ENCODE data around the gene GRK5.

DNA sequence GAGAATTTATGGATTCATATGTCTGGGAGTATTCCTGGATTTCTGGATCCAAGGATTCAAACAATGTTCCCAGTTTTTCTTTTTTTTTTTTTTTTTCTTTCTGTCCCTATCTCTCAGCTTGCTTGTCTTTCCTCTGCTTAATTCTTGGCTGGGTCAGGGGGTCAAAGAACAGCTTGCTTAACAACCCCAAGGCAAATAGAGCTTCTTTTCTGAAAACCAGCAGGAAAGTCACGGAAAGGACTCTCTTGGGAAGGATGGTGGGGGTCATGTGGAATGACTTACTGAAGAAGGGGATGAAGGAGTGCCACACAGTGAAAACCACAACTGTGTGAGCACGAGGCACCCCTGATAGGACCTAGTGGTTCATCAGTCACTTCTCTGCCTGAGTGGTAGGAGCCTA lies 36.1 kb downstream of the GRK5 start:
- TF ChIP-seq SP1 (IDR thresholded peaks at IDR 0.05) = no peak
- no peak for TF ChIP-seq ELF4 (IDR thresholded peaks at IDR 0.05)
- TF ChIP-seq, protein P1, sequence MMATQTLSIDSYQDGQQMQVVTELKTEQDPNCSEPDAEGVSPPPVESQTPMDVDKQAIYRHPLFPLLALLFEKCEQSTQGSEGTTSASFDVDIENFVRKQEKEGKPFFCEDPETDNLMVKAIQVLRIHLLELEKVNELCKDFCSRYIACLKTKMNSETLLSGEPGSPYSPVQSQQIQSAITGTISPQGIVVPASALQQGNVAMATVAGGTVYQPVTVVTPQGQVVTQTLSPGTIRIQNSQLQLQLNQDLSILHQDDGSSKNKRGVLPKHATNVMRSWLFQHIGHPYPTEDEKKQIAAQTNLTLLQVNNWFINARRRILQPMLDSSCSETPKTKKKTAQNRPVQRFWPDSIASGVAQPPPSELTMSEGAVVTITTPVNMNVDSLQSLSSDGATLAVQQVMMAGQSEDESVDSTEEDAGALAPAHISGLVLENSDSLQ (IDR thresholded peaks at IDR 0.05) = no peak
- no peak for TF ChIP-seq HDGF (IDR thresholded peaks at IDR 0.05; ENCODE audit: borderline replicate concordance)
- TF ChIP-seq FOXA1 (IDR thresholded peaks at IDR 0.05) = no peak
- no peak for TF ChIP-seq FOXM1 (IDR thresholded peaks at IDR 0.05; ENCODE audit: borderline replicate concordance)
- no peak for TF ChIP-seq NFRKB (IDR thresholded peaks at IDR 0.05)
- no peak for TF ChIP-seq SUZ12 (IDR thresholded peaks at IDR 0.05)
- TF ChIP-seq BHLHE40 (IDR thresholded peaks at IDR 0.05; ENCODE audit: borderline replicate concordance) = no peak
- TF ChIP-seq ARNT (IDR thresholded peaks at IDR 0.05) = no peak
- TF ChIP-seq FOXK2 (IDR thresholded peaks at IDR 0.05) = no peak
- no peak for TF ChIP-seq LEF1 (IDR thresholded peaks at IDR 0.05; ENCODE audit: borderline replicate concordance)
- TF ChIP-seq CTBP1 (IDR thresholded peaks at IDR 0.05; ENCODE audit: borderline replicate concordance) = no peak

Measured in HEK293T (cell line).